A549 (cell line): Measurements from ENCODE around the gene C1orf216. TPM values are rescaled to one million over a fixed set of nuclear protein-coding genes. Genes with fewer than 3 reads are reported as not detected.

ENCODE experiments used
- ATAC-seq, 2 experiments: fragments of 200-7000 bp in 1 of 2; fragments of >200 bp in 1 of 2; cut with Nextera tagmentation in 1 of 2; cut with Tn5 transposase in 1 of 2; 3 replicates each; pipeline versions ENCODE4 v1.8.0 to v1.9.1; 2018 to 2020; ENCODE audit warnings: mild to moderate bottlenecking in 1 of 2, moderate library complexity in 1 of 2
- CTCF ChIA-PET: fragments of 300-600 bp; sonication (Branson Sonifier 250); formaldehyde crosslinking; extraction: SDS; loops from one replicate; lab custom pipeline; 2021; ENCODE audit warnings: antibody characterized with exemption, inconsistent platforms; lab: Yijun Ruan, JAX
- POLR2A ChIA-PET: fragments of 350-600 bp; formaldehyde crosslinking; extraction: SDS; loops from one replicate; lab custom pipeline; 2021; ENCODE audit warnings: antibody characterized with exemption, inconsistent platforms; lab: Yijun Ruan, JAX
- DNase-seq, 2 experiments: peaks; one replicate each; pipeline versions ENCODE4 v3.0.0 to v3.0.0-alpha.2; 2011 to 2016; ENCODE audit warnings: low read depth in 1 of 2, low spot score in 1 of 2
- FAIRE-seq: peaks from 2 replicates; lab custom pipeline; 2011; peaks lifted over from hg19 to GRCh38; lab: Jason Lieb, UNC
- H3K27ac ChIP-seq, 2 experiments: fragments of >200 bp; sonication (Bioruptor Twin); formaldehyde crosslinking; 3 replicates each; pipeline ENCODE4 v1.5.1; 2016 to 2017
- H3K4me1 ChIP-seq: fragments of >200 bp; sonication (Bioruptor Twin); formaldehyde crosslinking; 3 replicates; pipeline ENCODE4 v1.6.1; 2016
- H3K4me2 ChIP-seq: fragments of >200 bp; sonication (Bioruptor Twin); formaldehyde crosslinking; 3 replicates; pipeline ENCODE4 v1.6.1; 2016
- H3K4me3 ChIP-seq: fragments of >200 bp; sonication (Bioruptor Twin); formaldehyde crosslinking; 3 replicates; pipeline ENCODE4 v1.5.1; 2016
- H3K9me3 ChIP-seq: fragments of >200 bp; sonication (Bioruptor Twin); formaldehyde crosslinking; 3 replicates; pipeline ENCODE4 v1.6.1; 2016
- CEBPB ChIP-seq, 2 experiments: fragments of >200 bp in 1 of 2; sonication (Bioruptor Twin) in 1 of 2; formaldehyde crosslinking in 1 of 2; IDR thresholded peaks; 2 replicates each; pipeline ENCODE4 v1.6.1; 2012 to 2016
- EP300 ChIP-seq, 2 experiments: fragments of >200 bp; sonication (Bioruptor Twin); formaldehyde crosslinking; IDR thresholded peaks; 2 replicates in 1 of 2; 3 replicates in 1 of 2; pipeline ENCODE4 v1.6.1; 2016 to 2017
- JUN ChIP-seq, 2 experiments: fragments of >200 bp; sonication (Bioruptor Twin); formaldehyde crosslinking; IDR thresholded peaks; 2 replicates in 1 of 2; 3 replicates in 1 of 2; pipeline ENCODE4 v1.6.1; 2016 to 2017
- MAZ ChIP-seq: fragments of 150-350 bp; IDR thresholded peaks from 2 replicates; pipeline ENCODE4 v1.6.1; 2014; ENCODE audit warnings: antibody characterized with exemption, low read depth, low read length, borderline replicate concordance
- POLR2A ChIP-seq: IDR thresholded peaks from 2 replicates; pipeline ENCODE4 v1.6.1; 2012; ENCODE audit warnings: mild to moderate bottlenecking, low read length
- RNF2 ChIP-seq: fragments of 200-600 bp; sonication (generic); IDR thresholded peaks from 2 replicates; pipeline ENCODE4 v1.6.1; 2016; ENCODE audit warnings: low read depth, mild to moderate bottlenecking, antibody characterized with exemption, moderate library complexity, borderline replicate concordance
- SMC3 ChIP-seq: fragments of >200 bp; sonication (Bioruptor Twin); formaldehyde crosslinking; IDR thresholded peaks from 3 replicates; pipeline ENCODE4 v1.6.1; 2018; ENCODE audit warnings: inconsistent platforms
- ZSCAN20 ChIP-seq: fragments of 250-450 bp; sonication (Bioruptor Pico); IDR thresholded peaks from 2 replicates; pipeline ENCODE4 v1.8.0; 2022; ENCODE audit warnings: mild to moderate bottlenecking, moderate library complexity
- WGBS: methylation state at CpG from one replicate; pipeline ENCODE4 v1.1.6; 2017; ENCODE audit errors: missing lambda C conversion rate; 5-methylcytosine and 5-hydroxymethylcytosine counted together
- polyA plus RNA-seq, 4 experiments: library from polyadenylated mRNA; depleted of rRNA in 3 of 4; stranded (reverse); fragments of >200 nt; fragmentation: RNase III in 1 of 4; extraction: RNeasy Plus Mini Kit Qiagen cat#74134 plus additional on column Dnase treatment in 1 of 4; gene quantifications; 2 replicates in 3 of 4; 3 replicates in 1 of 4; pipeline ENCODE4 v1.2.3, GENCODE V29; 2011 to 2017

The C1orf216 gene
- polyA plus RNA-seq, 2 of the 4 experiments (the other 2 are of a cell fraction), result 12.0 to 17.7 TPM

GRCh38 chr1:35666216-35666615, 52.5 kb downstream of the C1orf216 start:
- ChIA-PET POLR2A (no interaction called here), CTCF (interaction anchor here (1.0 kb wide), 1 partner anchor 49 kb away, joined by 5 read pairs; no protein-coding TSS in a partner anchor)
- TF ChIP-seq POLR2A, result no peak
- no peak for TF ChIP-seq SMC3
- TF ChIP-seq CEBPB (IDR thresholded peaks at IDR 0.05), result no peak
- no peak for TF ChIP-seq EP300 (IDR thresholded peaks at IDR 0.05)
- TF ChIP-seq ZSCAN20 (CRISPR knock-in tag), result no peak
- TF ChIP-seq JUN (IDR thresholded peaks at IDR 0.05), result no peak
- no peak for TF ChIP-seq RNF2
- no peak for TF ChIP-seq MAZ
- DNase-seq (no peak), ATAC-seq (no peak), FAIRE-seq (no peak)
- H3K27ac ChIP-seq, result no peak overlapping the region
- H3K4me3 ChIP-seq, result no peak overlapping the region
- WGBS, result 59% methylated on average over 2 of the region's 2 CpGs
- H3K9me3 ChIP-seq, result no peaks in the 10 kb centered on the region
- no peak overlapping the region for H3K4me2 ChIP-seq
- no peaks in the 10 kb centered on the region for H3K4me1 ChIP-seq

Other genes with a start within 250 kb of the C1orf216 start
- 36.9 and 41.9 TPM in 2 replicates for gene KIAA0319L, start 161.5 kb downstream of the C1orf216 start, polyA plus RNA-seq (2011; rRNA removed)
- gene KIAA0319L, start 161.5 kb downstream of the C1orf216 start, polyA plus RNA-seq (2017; fragmentation: RNase III; extraction: RNeasy Plus Mini Kit Qiagen cat#74134 plus additional on column Dnase treatment), result 18.2 to 19.3 TPM (median 18.8 TPM) in 3 replicates
- 7.0 and 8.0 TPM in 2 replicates for gene NCDN, start 161.1 kb downstream of the C1orf216 start, polyA plus RNA-seq (2011; rRNA removed)
- 15.7 to 17.0 TPM (median 16.8 TPM) in 3 replicates for gene NCDN, start 161.1 kb downstream of the C1orf216 start, polyA plus RNA-seq (2017; fragmentation: RNase III; extraction: RNeasy Plus Mini Kit Qiagen cat#74134 plus additional on column Dnase treatment)
- gene TFAP2E, start 145.6 kb downstream of the C1orf216 start, polyA plus RNA-seq (2011; rRNA removed), result 0.16 and 0.20 TPM in 2 replicates
- 0.22 to 0.46 TPM (median 0.31 TPM) in 3 replicates for gene TFAP2E, start 145.6 kb downstream of the C1orf216 start, polyA plus RNA-seq (2017; fragmentation: RNase III; extraction: RNeasy Plus Mini Kit Qiagen cat#74134 plus additional on column Dnase treatment)
- 88.3 and 89.7 TPM in 2 replicates for gene PSMB2, start 77.4 kb downstream of the C1orf216 start, polyA plus RNA-seq (2011; rRNA removed)
- 79.3 to 87.3 TPM (median 84.6 TPM) in 3 replicates for gene PSMB2, start 77.4 kb downstream of the C1orf216 start, polyA plus RNA-seq (2017; fragmentation: RNase III; extraction: RNeasy Plus Mini Kit Qiagen cat#74134 plus additional on column Dnase treatment)
- gene CLSPN, start 51.1 kb upstream of the C1orf216 start, polyA plus RNA-seq (2011; rRNA removed), result 13.6 and 17.5 TPM in 2 replicates
- gene CLSPN, start 51.1 kb upstream of the C1orf216 start, polyA plus RNA-seq (2017; fragmentation: RNase III; extraction: RNeasy Plus Mini Kit Qiagen cat#74134 plus additional on column Dnase treatment), result 17.5 to 19.0 TPM (median 18.4 TPM) in 3 replicates
- 4.7 and 6.9 TPM in 2 replicates for gene AGO4, start 89.1 kb upstream of the C1orf216 start, polyA plus RNA-seq (2011; rRNA removed)
- gene AGO4, start 89.1 kb upstream of the C1orf216 start, polyA plus RNA-seq (2017; fragmentation: RNase III; extraction: RNeasy Plus Mini Kit Qiagen cat#74134 plus additional on column Dnase treatment), result 2.2 to 4.1 TPM (median 3.1 TPM) in 3 replicates
- gene AGO1, start 164.3 kb upstream of the C1orf216 start, polyA plus RNA-seq (2011; rRNA removed), result 7.0 and 10.6 TPM in 2 replicates
- 5.2 to 5.7 TPM (median 5.6 TPM) in 3 replicates for gene AGO1, start 164.3 kb upstream of the C1orf216 start, polyA plus RNA-seq (2017; fragmentation: RNase III; extraction: RNeasy Plus Mini Kit Qiagen cat#74134 plus additional on column Dnase treatment)
- 14.7 and 19.8 TPM in 2 replicates for gene AGO3, start 212.2 kb upstream of the C1orf216 start, polyA plus RNA-seq (2011; rRNA removed)
- gene AGO3, start 212.2 kb upstream of the C1orf216 start, polyA plus RNA-seq (2017; fragmentation: RNase III; extraction: RNeasy Plus Mini Kit Qiagen cat#74134 plus additional on column Dnase treatment), result 3.8 to 4.3 TPM (median 4.3 TPM) in 3 replicates